Suprapubic skin (tissue), 4 donors: ENCODE results near the gene FRY.

Experiments used
- EP300 ChIP-seq: sonication (generic); formaldehyde crosslinking; IDR thresholded peaks from one replicate; pipeline ENCODE4 v1.6.1; 2017; ENCODE audit warnings: antibody characterized with exemption
- POLR2A ChIP-seq, 2 donors: fragments of 450-650 bp; IDR thresholded peaks; one replicate each; pipeline ENCODE4 v1.6.1; 2017; ENCODE audit warnings: antibody characterized with exemption in 2 of 2, mild to moderate bottlenecking in 2 of 2, moderate library complexity in 2 of 2
- POLR2AphosphoS5 ChIP-seq, 3 donors: sonication (generic); formaldehyde crosslinking; IDR thresholded peaks; one replicate each; pipeline ENCODE4 v1.6.1; 2017; ENCODE audit warnings: antibody characterized with exemption in 3 of 3
- TF ChIP-seq, protein P1 (sequence below), 2 donors: fragments of 200-600 bp in 1 of 2; fragments of 450-650 bp in 1 of 2; sonication (generic) in 1 of 2; IDR thresholded peaks; one replicate each; pipeline ENCODE4 v1.5.1; 2016 to 2019; ENCODE audit warnings: antibody characterized with exemption in 2 of 2, mild to moderate bottlenecking in 1 of 2, moderate library complexity in 1 of 2

DNA sequence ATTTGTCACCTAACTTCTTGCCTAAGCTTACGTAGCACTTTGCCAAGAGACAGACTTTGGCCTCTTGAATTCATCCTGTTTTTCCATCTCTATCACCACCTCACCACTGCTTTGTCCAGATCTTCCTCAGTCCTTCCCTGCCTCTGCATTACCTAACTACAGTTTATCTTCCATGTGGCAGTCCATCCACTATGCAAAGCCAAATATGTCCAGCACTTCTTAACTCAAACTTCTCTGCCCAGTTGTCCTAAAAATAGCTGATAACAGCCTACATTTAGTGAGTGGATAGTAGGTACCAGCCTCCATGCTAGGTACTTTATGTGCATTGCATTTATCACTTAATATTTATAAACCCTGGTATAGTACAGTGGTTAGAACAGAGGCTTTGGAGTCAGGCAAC, 172.2 kb downstream of the FRY start:
- TF ChIP-seq, protein P1, sequence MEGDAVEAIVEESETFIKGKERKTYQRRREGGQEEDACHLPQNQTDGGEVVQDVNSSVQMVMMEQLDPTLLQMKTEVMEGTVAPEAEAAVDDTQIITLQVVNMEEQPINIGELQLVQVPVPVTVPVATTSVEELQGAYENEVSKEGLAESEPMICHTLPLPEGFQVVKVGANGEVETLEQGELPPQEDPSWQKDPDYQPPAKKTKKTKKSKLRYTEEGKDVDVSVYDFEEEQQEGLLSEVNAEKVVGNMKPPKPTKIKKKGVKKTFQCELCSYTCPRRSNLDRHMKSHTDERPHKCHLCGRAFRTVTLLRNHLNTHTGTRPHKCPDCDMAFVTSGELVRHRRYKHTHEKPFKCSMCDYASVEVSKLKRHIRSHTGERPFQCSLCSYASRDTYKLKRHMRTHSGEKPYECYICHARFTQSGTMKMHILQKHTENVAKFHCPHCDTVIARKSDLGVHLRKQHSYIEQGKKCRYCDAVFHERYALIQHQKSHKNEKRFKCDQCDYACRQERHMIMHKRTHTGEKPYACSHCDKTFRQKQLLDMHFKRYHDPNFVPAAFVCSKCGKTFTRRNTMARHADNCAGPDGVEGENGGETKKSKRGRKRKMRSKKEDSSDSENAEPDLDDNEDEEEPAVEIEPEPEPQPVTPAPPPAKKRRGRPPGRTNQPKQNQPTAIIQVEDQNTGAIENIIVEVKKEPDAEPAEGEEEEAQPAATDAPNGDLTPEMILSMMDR (IDR thresholded peaks at IDR 0.05), result no peak
- TF ChIP-seq POLR2AphosphoS5 (IDR thresholded peaks at IDR 0.05) (no peak), EP300 (no peak), POLR2A (IDR thresholded peaks at IDR 0.05) (no peak)
